HepG2 (cell line): ENCODE measurements around the gene EFHD2. TPM values are rescaled to one million over a fixed set of nuclear protein-coding genes. Genes with fewer than 3 reads are reported as not detected.

ENCODE experiments used
- ATAC-seq: fragments of 200-7000 bp; cut with Tn5 transposase; 3 replicates; pipeline ENCODE4 v1.9.1; 2020; ENCODE audit warnings: mild to moderate bottlenecking, moderate library complexity
- BruUV-seq: library from RNA; stranded (reverse); fragments of 400-500 nt; replicated peaks from 2 replicates; lab custom pipeline; 2021; lab: Mats Ljungman, UMichigan
- CTCF ChIA-PET: fragments of 300-600 bp; formaldehyde crosslinking; extraction: SDS; loops from one replicate; lab custom pipeline; 2021; ENCODE audit warnings: low total read pairs, inconsistent platforms, low intra/inter-chr PET ratio; lab: Yijun Ruan, JAX
- POLR2A ChIA-PET: fragments of 350-600 bp; sonication (Branson Sonifier 250); formaldehyde crosslinking; loops from one replicate; lab custom pipeline; 2020; ENCODE audit warnings: antibody characterized with exemption, inconsistent platforms; lab: Yijun Ruan, JAX
- DNase-seq: peaks from one replicate; pipeline ENCODE4 v3.0.0-alpha.2; 2015; ENCODE audit warnings: low spot score
- FAIRE-seq: peaks from 3 replicates; lab custom pipeline; 2011; peaks lifted over from hg19 to GRCh38; lab: Jason Lieb, UNC
- H2AFZ ChIP-seq: one replicate; pipeline ENCODE4 v1.6.1; 2011; ENCODE audit warnings: low read length, inconsistent platforms
- H3K27ac ChIP-seq: fragments of 300-600 bp; 3 replicates; pipeline ENCODE4 v1.8.0; 2011; ENCODE audit warnings: mixed run types, mild to moderate bottlenecking, mixed read lengths, low read length, inconsistent platforms; ENCODE audit not compliant: insufficient read depth; ENCODE audit errors: extremely low read length
- H3K27me3 ChIP-seq, 2 experiments: fragments of 200-600 bp in 1 of 2; 2 replicates in 1 of 2; 3 replicates in 1 of 2; pipeline versions ENCODE4 v1.6.0 to v1.8.0; 2011; ENCODE audit warnings: low read length in 2 of 2, mild to moderate bottlenecking in 2 of 2, moderate library complexity in 2 of 2, inconsistent platforms in 1 of 2; ENCODE audit not compliant: insufficient read depth in 2 of 2, control insufficient read depth in 1 of 2
- H3K36me3 ChIP-seq, 2 experiments: fragments of 200-600 bp in 1 of 2; replicated peaks in 1 of 2; 2 replicates in 1 of 2; 3 replicates in 1 of 2; pipeline versions ENCODE4 v1.5.1 to v1.8.0; 2011; ENCODE audit warnings: low read length in 2 of 2, inconsistent platforms in 1 of 2; ENCODE audit not compliant: insufficient read depth in 2 of 2, control insufficient read depth in 1 of 2
- H3K4me1 ChIP-seq: 2 replicates; pipeline ENCODE4 v1.5.1; 2012; ENCODE audit warnings: low read length, inconsistent platforms; ENCODE audit not compliant: insufficient read depth
- H3K4me2 ChIP-seq: 2 replicates; pipeline ENCODE4 v1.6.0; 2011; ENCODE audit warnings: low read depth, low read length, inconsistent platforms
- H3K4me3 ChIP-seq, 3 experiments: fragments of 200-600 bp in 1 of 3; sonication (generic), shearing (Covaris generic) in 1 of 3; replicated peaks in 1 of 3; 2 replicates each; pipeline ENCODE4 v1.5.1; 2011 to 2016; ENCODE audit warnings: low read length in 3 of 3, inconsistent platforms in 2 of 3, low read depth in 2 of 3, mild to moderate bottlenecking in 2 of 3, control low read depth in 1 of 3, mixed read lengths in 1 of 3; ENCODE audit not compliant: insufficient read depth in 1 of 3
- H3K79me2 ChIP-seq: one replicate; pipeline ENCODE4 v1.6.1; 2011; ENCODE audit warnings: low read length, inconsistent platforms; ENCODE audit not compliant: insufficient read depth
- H3K9ac ChIP-seq: 2 replicates; pipeline ENCODE4 v1.6.0; 2011; ENCODE audit warnings: mild to moderate bottlenecking, low read depth, low read length, inconsistent platforms; ENCODE audit not compliant: insufficient read depth
- H3K9me3 ChIP-seq: 2 replicates; pipeline ENCODE4 v1.5.1; 2012; ENCODE audit warnings: mild to moderate bottlenecking, low read length
- H4K20me1 ChIP-seq: 2 replicates; pipeline ENCODE4 v1.6.0; 2011; ENCODE audit warnings: inconsistent platforms, mild to moderate bottlenecking, low read length, moderate library complexity; ENCODE audit not compliant: insufficient read depth
- ADNP ChIP-seq: sonication (generic); formaldehyde crosslinking; IDR thresholded peaks from 2 replicates; pipeline ENCODE4 v1.4.0; 2020; ENCODE audit warnings: missing genetic modification reagents
- CTCF ChIP-seq: sonication (generic); formaldehyde crosslinking; IDR thresholded peaks from 2 replicates; pipeline ENCODE4 v1.5.0; 2020; ENCODE audit warnings: mild to moderate bottlenecking, missing genetic modification reagents, moderate library complexity
- HNRNPH1 ChIP-seq: fragments of 200-400 bp; formaldehyde crosslinking; optimal IDR thresholded peaks from 2 replicates; pipeline ENCODE3; 2017; ENCODE audit warnings: mild to moderate bottlenecking, low read depth, low read length
- MATR3 ChIP-seq: sonication (generic); formaldehyde crosslinking; IDR thresholded peaks from 2 replicates; pipeline ENCODE4 v1.4.0; 2020; ENCODE audit warnings: missing genetic modification reagents
- MYNN ChIP-seq: sonication (generic); formaldehyde crosslinking; IDR thresholded peaks from 2 replicates; pipeline ENCODE4 v1.4.0; 2020; ENCODE audit warnings: mild to moderate bottlenecking, low read depth, missing genetic modification reagents
- RFXAP ChIP-seq: sonication (generic); formaldehyde crosslinking; IDR thresholded peaks from 2 replicates; pipeline ENCODE4 v1.4.0; 2020; ENCODE audit warnings: missing genetic modification reagents, borderline replicate concordance
- STAG1 ChIP-seq: sonication (generic); formaldehyde crosslinking; IDR thresholded peaks from 2 replicates; pipeline ENCODE4 v1.4.0; 2020; ENCODE audit warnings: missing genetic modification reagents
- ZBTB7B ChIP-seq: sonication (generic); formaldehyde crosslinking; IDR thresholded peaks from 2 replicates; pipeline ENCODE4 v1.4.0; 2020; ENCODE audit warnings: missing genetic modification reagents
- ZC3H13 ChIP-seq: sonication (generic); formaldehyde crosslinking; IDR thresholded peaks from 2 replicates; pipeline ENCODE4 v1.8.1; 2023; ENCODE audit warnings: mild to moderate bottlenecking, missing genetic modification reagents, moderate library complexity
- ZFY ChIP-seq: sonication (generic); formaldehyde crosslinking; IDR thresholded peaks from 2 replicates; pipeline ENCODE4 v1.4.0; 2020; ENCODE audit warnings: missing genetic modification reagents
- ZNF260 ChIP-seq: sonication (generic); formaldehyde crosslinking; IDR thresholded peaks from 2 replicates; pipeline ENCODE4 v1.4.0; 2020; ENCODE audit warnings: missing genetic modification reagents, low read depth, mild to moderate bottlenecking, borderline replicate concordance
- ZNF337 ChIP-seq: sonication (generic); formaldehyde crosslinking; IDR thresholded peaks from 2 replicates; pipeline ENCODE4 v1.5.1; 2020; ENCODE audit warnings: missing genetic modification reagents, low read depth, mild to moderate bottlenecking, borderline replicate concordance
- ZNF841 ChIP-seq: sonication (generic); formaldehyde crosslinking; IDR thresholded peaks from 2 replicates; pipeline ENCODE4 v1.8.1; 2023; ENCODE audit warnings: missing genetic modification reagents, borderline replicate concordance
- WGBS: methylation state at CpG from one replicate; pipeline ENCODE4 v1.1.6; 2017; ENCODE audit warnings: low lambda C conversion rate; 5-methylcytosine and 5-hydroxymethylcytosine counted together
- in situ Hi-C: cut with HindIII; loops from 2 replicates; pipeline ENCODE4 v1.10.0; 2017; ENCODE audit warnings: low pct_unique_long_range_greater_than_20kb; ENCODE audit not compliant: extremely low pct_ligation_motif_present
- intact Hi-C: fragments of 100-400 bp; cut with micrococcal nuclease; formaldehyde crosslinking; loops from one replicate; pipeline ENCODE4 v1.10.0; 2022; ENCODE audit not compliant: unreplicated experiment
- polyA plus RNA-seq, 8 experiments: library from polyadenylated mRNA; depleted of rRNA in 3 of 8; stranded (reverse) in 7 of 8; unstranded in 1 of 8; fragments of >200 nt; fragmentation: Illumina TruSeq in 4 of 8; extraction: Trizol in 4 of 8; gene quantifications; 2 replicates each; pipeline versions ENCODE4 v1.2.1 to v1.2.3, GENCODE V29; 2011 to 2016; ENCODE audit warnings: low read depth in 4 of 8, missing spikeins in 1 of 8, mixed read lengths in 1 of 8; ENCODE audit not compliant: insufficient read depth in 1 of 8
- total RNA-seq, 5 experiments: library from RNA; depleted of rRNA; stranded (reverse); fragments of >200 nt; fragmentation: Illumina TruSeq; extraction: Trizol; gene quantifications; 2 replicates each; pipeline ENCODE4 v1.2.3, GENCODE V29; 2016; ENCODE audit warnings: low read depth in 1 of 5
- TF ChIP-seq, protein P1 (sequence below): sonication (generic); formaldehyde crosslinking; IDR thresholded peaks from 2 replicates; pipeline ENCODE4 v1.4.0; 2020; ENCODE audit warnings: missing genetic modification reagents; ENCODE audit errors: not compliant biosample characterization
- TF ChIP-seq, protein P2 (sequence below): sonication (generic); formaldehyde crosslinking; IDR thresholded peaks from 2 replicates; pipeline ENCODE4 v1.5.0; 2020; ENCODE audit warnings: missing genetic modification reagents
- TF ChIP-seq, protein P3 (sequence below): sonication (generic); formaldehyde crosslinking; IDR thresholded peaks from 2 replicates; pipeline ENCODE4 v1.5.1; 2020; ENCODE audit warnings: mild to moderate bottlenecking, missing genetic modification reagents, moderate library complexity

EFHD2 gene
- total and polyA plus RNA-seq, 2 of the 13 experiments (the other 11 are each of a cell fraction or from before 2014, with no cell fraction given): 9.4 to 12.7 TPM

- TF ChIP-seq, protein P1, sequence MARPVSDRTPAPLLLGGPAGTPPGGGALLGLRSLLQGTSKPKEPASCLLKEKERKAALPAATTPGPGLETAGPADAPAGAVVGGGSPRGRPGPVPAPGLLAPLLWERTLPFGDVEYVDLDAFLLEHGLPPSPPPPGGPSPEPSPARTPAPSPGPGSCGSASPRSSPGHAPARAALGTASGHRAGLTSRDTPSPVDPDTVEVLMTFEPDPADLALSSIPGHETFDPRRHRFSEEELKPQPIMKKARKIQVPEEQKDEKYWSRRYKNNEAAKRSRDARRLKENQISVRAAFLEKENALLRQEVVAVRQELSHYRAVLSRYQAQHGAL (CRISPR knock-in tag): no peak
- TF ChIP-seq, protein P2, sequence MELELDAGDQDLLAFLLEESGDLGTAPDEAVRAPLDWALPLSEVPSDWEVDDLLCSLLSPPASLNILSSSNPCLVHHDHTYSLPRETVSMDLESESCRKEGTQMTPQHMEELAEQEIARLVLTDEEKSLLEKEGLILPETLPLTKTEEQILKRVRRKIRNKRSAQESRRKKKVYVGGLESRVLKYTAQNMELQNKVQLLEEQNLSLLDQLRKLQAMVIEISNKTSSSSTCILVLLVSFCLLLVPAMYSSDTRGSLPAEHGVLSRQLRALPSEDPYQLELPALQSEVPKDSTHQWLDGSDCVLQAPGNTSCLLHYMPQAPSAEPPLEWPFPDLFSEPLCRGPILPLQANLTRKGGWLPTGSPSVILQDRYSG (CRISPR knock-in tag): no peak
These were observed 47.0 kb upstream of the EFHD2 start (continued) for GRCh38 chr1:15362737-15363128.

- POLR2A ChIA-PET: no interaction called here
- in situ Hi-C loops: no loop called here
- no peaks in the 10 kb centered on the region for H3K27me3 ChIP-seq
- CTCF ChIA-PET: no interaction called here
- intact Hi-C loops: no loop called here
- no peak for ATAC-seq
- peaks cover 66% of the 10 kb centered on the region for H3K4me1 ChIP-seq
- no peak overlapping the region for H3K4me3 ChIP-seq
- H3K9ac ChIP-seq: no peak overlapping the region
- no peaks in the 10 kb centered on the region for H3K79me2 ChIP-seq
- no peaks in the 10 kb centered on the region for H3K36me3 ChIP-seq
- H2AFZ ChIP-seq: no peak overlapping the region
- H3K4me2 ChIP-seq: no peak overlapping the region
- no peak overlapping the region for H3K27ac ChIP-seq
- no TSS peak for BruUV-seq
- WGBS: 78% methylated on average over 5 of the region's 5 CpGs
- DNase-seq: no peak
- no peak for FAIRE-seq
- no peaks in the 10 kb centered on the region for H3K9me3 ChIP-seq
- H4K20me1 ChIP-seq: no peaks in the 10 kb centered on the region
- TF ChIP-seq ADNP (CRISPR knock-in tag) (no peak), ZNF260 (CRISPR knock-in tag) (no peak), RFXAP (CRISPR knock-in tag) (no peak), CTCF (peak; percentile 45), ZFY (CRISPR knock-in tag) (no peak), ZC3H13 (CRISPR knock-in tag) (no peak), STAG1 (CRISPR knock-in tag) (peak; percentile 15; the same call in 1 of the 2 replicates), MYNN (no peak), ZNF337 (no peak), ZNF841 (no peak), MATR3 (CRISPR knock-in tag) (no peak), HNRNPH1 (no peak), ZBTB7B (CRISPR knock-in tag) (no peak)
- TF ChIP-seq, protein P3, sequence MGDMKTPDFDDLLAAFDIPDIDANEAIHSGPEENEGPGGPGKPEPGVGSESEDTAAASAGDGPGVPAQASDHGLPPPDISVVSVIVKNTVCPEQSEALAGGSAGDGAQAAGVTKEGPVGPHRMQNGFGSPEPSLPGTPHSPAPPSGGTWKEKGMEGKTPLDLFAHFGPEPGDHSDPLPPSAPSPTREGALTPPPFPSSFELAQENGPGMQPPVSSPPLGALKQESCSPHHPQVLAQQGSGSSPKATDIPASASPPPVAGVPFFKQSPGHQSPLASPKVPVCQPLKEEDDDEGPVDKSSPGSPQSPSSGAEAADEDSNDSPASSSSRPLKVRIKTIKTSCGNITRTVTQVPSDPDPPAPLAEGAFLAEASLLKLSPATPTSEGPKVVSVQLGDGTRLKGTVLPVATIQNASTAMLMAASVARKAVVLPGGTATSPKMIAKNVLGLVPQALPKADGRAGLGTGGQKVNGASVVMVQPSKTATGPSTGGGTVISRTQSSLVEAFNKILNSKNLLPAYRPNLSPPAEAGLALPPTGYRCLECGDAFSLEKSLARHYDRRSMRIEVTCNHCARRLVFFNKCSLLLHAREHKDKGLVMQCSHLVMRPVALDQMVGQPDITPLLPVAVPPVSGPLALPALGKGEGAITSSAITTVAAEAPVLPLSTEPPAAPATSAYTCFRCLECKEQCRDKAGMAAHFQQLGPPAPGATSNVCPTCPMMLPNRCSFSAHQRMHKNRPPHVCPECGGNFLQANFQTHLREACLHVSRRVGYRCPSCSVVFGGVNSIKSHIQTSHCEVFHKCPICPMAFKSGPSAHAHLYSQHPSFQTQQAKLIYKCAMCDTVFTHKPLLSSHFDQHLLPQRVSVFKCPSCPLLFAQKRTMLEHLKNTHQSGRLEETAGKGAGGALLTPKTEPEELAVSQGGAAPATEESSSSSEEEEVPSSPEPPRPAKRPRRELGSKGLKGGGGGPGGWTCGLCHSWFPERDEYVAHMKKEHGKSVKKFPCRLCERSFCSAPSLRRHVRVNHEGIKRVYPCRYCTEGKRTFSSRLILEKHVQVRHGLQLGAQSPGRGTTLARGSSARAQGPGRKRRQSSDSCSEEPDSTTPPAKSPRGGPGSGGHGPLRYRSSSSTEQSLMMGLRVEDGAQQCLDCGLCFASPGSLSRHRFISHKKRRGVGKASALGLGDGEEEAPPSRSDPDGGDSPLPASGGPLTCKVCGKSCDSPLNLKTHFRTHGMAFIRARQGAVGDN: peak; percentile 20; the same call in 1 of the 2 replicates
These were observed 44.9 kb upstream of the EFHD2 start for GRCh38 chr1:15364740-15365139.
